ENCODE results near the gene OTOP2.

GRCh38 chr17:74918906-74919305, 5.2 kb upstream of the OTOP2 start:
- TF ChIP-seq CTCF (IDR thresholded peaks at IDR 0.05; ENCODE audit: insufficient read depth, low read length): no peak
- TF ChIP-seq GABPA (IDR thresholded peaks at IDR 0.05; ENCODE audit: low read depth): no peak
- TF ChIP-seq POLR2AphosphoS5 (IDR thresholded peaks at IDR 0.05; ENCODE audit: low read depth): no peak
- no peak for TF ChIP-seq REST (IDR thresholded peaks at IDR 0.05; ENCODE audit: insufficient replicate concordance, low read depth)
